Suppressor macrophage (primary cell): ENCODE measurements around the gene RND1.
A peak's percentile ranks its signal among the peaks of the same experiment; 100 is the strongest.

ENCODE experiments used
- DNase-seq, 4 experiments: peaks; one replicate each; pipeline ENCODE4 v3.0.0-alpha.2; 2020 to 2022

The RND1 gene

GRCh38 chr12:48807981-48808380, 57.7 kb downstream of the RND1 start:
- DNase-seq: peak in 1 of 4 experiments; percentile 37
